ENCODE data around the gene AUTS2.
A peak's percentile ranks its signal among the peaks of the same experiment; 100 is the strongest.
"Not testable (repeated sequence)": the region's sequence is repeated elsewhere in the genome, so short reads cannot be mapped to it uniquely, and the experiment has no call there.

Gene AUTS2

DNA sequence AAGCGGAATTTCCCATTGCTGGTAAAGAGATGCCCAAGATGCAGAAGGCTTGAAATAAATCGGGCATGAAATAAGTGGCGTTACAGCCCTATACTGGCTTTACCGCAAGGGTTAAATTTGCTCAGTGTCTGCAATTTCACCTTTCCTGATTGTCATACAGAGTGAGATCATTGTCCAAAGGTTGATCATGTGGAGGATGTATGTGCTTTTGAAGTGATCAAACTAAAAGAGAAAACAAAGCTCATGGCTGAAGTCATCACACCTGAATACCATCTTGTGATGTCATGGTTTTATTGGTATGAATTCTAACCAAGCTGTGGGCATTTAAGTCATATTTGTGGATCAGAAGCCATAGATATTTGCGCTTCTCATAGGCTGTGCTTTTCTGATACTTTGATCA is 635.5 kb downstream of the AUTS2 start:
- DNase-seq: no peak

GRCh38 chr7:70237256-70237655 is 639.0 kb downstream of the AUTS2 start:
- no peak for DNase-seq

DNA sequence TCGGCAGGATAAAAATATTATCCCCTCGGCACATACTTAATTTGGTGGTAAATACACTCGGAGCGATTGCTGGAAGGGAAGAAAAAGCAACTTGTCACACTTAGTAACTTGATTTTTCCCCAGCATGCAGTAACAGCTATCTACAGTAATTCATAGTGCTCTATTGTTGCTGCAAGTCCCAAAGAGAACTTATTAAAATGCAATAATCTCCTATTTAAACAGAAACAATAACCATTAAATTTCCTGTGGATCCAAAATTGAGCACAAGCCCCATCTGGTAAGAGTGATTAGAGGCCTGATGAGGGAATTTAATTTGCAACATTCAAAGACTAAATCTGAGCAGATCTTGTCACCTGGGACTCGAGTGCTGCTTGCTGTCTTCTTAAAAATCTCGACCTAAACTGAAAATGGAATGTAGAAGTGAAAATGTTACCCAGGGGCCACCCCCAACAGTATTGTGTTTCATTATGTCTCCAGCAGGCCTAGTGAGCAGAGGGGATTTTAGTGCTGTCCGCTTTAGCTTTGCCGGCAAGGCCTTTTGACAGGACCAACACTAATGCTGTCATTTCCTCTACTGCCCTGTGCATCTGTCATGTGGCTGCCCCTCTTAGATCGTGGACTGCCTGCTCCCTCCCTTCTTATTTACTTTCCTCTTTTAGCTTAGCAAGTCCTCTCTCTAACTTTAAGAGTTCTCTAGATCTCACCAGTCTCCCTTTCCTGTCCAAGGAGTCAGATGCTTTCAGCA is 639.7 kb downstream of the AUTS2 start:
- no peak for DNase-seq

DNA sequence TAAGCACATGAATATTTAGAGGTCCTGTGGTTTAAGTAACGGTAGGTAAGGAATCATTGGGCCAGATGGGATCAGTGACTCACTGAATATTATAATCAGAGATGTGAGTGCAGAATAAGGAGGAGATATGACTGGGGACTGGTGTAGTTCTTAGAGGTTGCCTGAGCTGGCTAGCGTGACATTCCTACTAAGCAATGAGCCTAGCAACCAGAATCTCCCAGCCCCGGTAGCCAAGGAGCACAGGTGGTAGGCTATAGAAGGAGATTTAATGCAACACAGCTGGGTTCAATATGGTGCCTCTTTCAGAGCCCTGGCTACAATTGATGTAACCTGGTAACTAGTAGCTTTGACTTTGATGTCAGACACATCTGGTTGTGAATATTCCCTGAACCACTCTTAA is 641.6 kb downstream of the AUTS2 start:
- DNase-seq: no peak

DNA sequence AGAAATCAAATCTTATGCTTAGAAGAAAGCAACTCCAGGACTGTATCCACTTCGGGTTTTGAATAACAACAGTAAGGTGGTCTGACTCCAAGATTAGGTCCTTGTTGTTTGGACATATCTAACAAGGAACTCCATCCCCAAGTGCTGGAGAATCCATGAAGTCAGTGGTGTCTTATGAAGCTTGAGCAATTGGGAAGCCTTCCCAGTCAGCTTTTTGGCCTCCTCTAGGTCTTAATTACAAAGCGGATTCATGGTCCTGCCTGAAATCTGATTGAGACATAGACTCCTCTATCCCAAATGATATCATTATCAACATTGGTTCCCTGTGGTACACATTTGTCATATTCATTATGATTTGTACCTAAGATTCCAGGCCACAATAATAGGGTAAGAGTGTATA is 642.6 kb downstream of the AUTS2 start:
- DNase-seq: no peak

GRCh38 chr7:70241536-70242175 is 643.4 kb downstream of the AUTS2 start:
- no peak for DNase-seq

GRCh38 chr7:70242826-70243225 is 644.6 kb downstream of the AUTS2 start:
- no peak for DNase-seq

DNA sequence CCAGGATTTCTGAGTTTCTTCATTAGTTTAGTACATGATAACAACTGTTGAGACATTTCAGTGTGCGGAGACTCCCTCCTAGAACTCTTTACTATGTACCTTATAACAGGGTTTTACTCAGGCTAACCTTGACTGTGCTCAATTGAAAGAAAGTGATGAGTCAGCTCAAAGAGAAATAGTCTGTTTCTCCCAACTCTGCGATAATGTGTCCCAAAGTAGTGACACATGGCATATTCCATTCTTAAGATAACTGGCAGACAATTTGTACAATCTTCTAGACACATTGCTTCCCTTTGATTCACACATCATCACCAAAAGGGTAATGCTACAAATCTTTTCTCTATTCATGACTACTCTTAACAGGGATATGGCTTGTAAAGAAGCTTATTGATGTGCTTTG is 645.2 kb downstream of the AUTS2 start:
- DNase-seq: no peak

GRCh38 chr7:70257921-70258320 is 659.6 kb downstream of the AUTS2 start:
- DNase-seq: no peak

DNA sequence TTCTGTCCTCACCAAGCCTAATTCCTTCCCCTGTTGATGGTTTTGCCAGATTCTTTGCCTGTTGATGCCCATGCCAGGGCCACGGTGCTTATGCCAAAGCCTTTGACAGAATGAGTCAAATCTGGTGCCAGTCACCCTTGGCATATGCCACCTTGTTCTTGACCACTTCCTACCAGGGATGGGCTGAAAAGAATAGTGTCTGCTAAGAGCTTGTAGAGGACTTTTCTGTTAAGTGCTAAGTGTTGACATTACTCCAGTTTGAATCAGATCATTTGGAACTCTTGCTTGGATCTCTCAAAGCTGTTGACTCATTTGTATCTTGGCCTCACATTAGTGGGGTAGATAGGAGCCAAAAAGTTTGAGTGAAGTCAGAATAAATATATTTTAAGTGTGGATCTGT is 661.2 kb downstream of the AUTS2 start:
- DNase-seq: no peak

DNA sequence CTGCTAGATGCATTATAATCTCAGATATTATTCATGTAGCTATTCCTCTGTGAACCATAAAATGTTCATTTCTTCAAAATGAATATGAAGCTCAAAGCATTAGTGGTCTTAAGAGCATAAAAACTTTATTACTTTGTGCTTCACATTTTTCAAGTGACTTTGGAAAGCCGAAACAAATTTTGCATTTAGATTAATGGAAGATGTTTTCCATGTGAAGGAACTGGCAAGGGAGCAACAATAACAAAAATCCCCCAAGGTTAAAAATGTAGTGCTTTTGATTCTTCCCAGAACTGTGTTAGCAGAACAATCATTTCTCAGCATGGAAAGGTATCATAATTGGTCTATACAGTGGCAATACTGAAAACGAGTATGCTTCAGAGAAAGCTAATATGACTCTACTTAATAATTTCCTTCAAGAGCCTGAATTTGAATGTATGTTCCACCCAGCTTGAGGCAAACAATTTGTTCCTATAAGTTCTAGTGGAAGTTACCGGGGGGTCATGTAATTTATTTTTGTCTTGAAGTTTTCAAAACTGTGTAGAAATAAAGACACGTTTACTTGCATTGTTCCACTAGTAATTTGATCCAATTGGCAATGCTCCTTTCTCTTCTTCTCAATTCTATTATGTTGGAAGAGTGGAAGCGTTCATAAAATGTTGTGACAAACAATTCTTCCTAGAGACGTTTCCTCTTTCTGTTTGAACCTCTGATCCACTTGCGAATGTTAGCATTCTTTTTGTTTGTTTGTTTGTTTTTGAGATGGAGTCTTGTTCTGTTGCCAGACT is 665.4 kb downstream of the AUTS2 start:
- DNase-seq: no peak

GRCh38 chr7:70266186-70266585 is 667.9 kb downstream of the AUTS2 start:
- peak; percentile 2 to 9 for DNase-seq

- DNase-seq: no peak
Observed at GRCh38 chr7:70267381-70268120, 669.3 kb downstream of the AUTS2 start.

- DNase-seq: no peak
Observed at GRCh38 chr7:70268179-70268578, 669.9 kb downstream of the AUTS2 start.

DNA sequence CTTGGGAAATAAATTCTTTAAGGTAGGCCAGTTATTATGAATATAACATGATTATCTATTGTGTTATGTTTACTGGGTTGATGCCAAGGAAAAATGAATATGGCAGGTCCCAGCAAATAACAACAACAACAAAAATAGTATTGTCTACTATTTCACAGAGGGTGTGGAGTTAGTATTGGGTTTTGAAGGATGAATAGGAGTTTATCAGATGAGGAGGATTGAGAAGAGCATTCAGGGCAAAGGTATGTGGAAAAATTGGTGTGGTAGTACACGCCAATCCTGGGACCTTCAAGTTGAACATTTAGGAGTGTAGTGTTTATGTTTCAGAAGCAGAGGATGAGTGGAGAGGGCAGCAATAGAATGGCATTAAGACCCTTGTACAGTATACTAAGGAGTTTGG is 671.9 kb downstream of the AUTS2 start:
- DNase-seq: no peak

DNA sequence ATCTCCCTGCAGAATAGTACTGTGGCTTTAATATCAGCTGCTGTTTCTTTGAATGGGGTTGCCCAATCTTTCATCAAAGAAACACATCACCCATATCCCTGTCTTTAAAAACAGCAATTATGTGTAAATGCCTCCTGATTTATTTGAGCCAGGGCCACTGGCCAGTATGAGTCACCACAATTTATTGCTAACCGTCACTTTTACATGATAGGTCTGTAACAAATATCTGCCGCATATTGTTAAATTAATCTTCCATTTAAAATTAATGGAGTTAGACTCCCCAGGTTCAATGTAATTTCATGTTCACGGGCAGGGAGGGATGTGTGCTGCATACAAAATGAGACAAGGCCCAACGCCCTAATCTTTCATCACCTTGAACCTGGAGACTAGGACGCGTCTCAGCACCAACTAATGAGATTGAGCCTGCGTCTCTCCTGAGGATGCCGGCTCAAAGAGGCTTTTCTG is 673.4 kb downstream of the AUTS2 start:
- no peak for DNase-seq

DNA sequence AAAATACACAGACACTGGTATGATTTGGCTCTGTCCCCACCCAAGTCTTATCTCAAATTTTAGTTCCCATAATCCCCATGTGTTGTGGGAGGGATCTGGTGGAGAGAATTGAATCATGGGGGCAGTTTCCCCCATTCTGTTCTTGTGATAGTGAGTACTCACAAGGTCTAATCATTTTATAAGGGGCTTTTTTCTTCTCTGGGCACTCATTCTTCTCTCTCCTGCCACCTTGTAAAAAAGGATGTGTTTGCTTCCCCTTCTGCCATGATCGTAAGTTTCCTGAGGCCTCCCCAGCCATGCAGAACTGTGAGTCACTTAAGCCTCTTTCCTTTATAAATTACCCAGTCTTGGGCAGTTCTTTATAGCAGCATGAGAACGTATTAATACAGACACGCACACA is 677.3 kb downstream of the AUTS2 start:
- DNase-seq: not testable (repeated sequence)

DNA sequence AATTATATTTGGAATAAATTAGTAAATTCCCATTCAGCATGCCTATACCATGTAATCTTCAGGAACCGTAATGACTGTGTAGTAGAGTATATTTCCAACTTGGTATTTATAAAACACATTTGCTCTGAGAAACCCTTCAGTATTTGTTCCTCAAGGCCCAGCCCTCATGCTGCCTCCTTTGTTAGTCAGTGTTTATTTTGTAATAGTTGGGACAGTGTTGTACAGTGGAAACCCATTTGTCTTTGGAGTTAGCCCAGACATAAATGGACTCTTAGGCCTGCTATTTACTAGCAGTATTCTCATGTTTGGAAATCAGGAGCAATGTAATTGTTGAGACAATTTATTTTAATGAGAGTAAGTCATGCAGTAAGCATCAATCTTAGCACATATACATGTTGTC is 686.9 kb downstream of the AUTS2 start:
- DNase-seq: no peak

DNA sequence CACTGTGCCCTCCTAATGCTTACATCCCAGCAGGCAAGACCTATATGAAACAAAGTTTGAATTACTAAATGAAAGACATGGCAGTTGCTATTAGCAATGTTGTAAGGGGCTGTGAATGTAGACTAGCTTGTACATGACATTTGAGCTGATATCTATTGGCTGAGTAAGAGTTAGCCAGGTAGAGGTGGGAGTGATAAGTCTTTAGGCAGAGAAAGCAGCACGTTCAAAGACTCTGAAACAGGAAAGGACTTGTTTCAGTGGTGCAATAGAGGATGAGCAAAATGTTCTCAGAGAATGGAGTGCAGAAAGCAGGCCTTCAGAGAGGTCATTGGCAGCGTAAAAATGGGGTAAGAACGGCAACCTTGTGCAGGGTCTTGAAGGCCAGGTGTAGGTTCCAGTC is 687.6 kb downstream of the AUTS2 start:
- no peak for DNase-seq

DNA sequence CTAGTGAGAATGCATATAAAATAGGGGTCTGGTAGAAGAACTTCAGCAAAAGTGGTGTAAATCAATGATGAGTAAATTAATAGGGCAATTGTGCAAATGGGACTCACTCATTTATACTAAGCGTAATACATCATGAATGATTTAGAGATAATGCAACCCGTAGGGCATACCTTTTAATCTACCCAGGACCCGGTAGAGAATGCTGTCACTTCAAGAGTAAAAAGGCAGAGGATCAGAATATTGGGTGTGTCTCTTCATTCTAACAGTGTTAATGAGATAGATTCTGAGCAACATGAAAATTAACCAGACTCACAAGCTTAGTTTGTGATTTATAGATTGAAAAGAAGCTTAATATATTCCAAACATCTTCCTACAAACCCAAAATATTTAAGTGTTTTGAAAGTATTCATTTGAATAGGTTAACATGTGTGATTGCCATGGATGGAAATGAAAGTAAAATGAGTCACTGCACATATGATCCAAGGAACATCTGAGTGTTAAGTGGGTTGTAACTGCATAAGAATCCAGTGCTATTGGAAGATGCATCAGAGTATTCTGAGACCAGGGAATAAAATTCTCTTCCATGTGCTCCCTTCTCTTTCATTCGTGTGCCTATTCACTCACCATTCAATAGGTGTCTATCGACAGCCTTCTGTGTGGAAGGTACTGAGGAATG is 690.6 kb downstream of the AUTS2 start:
- DNase-seq: no peak

DNA sequence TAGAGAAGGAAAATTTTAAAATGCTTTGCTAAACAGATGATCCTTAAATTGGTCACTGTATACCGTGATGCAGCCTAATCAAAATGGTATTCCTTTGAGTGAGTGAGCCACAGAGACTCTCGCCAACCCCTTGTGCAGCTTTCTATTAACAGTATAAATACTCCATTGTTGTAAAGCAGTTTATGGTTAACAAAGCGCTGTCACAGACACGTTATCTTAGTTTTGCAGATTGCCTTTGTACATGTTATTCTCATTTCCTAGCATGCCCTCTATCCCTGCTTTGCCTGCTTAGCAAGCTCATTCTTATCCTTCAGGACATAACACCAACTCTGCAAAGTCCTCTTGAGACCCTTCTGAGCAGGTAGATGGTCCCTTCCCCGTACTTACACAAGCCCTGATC is 694.4 kb downstream of the AUTS2 start:
- no peak for DNase-seq

GRCh38 chr7:70294211-70294911 is 696.1 kb downstream of the AUTS2 start:
- DNase-seq: no peak

All from inflammatory macrophage treated with lipopolysaccharide for 1 hour (primary cell).